Glutamatergic neuron (in vitro differentiated cells): ENCODE data around the gene SIAH2. TPM values are rescaled to one million over a fixed set of nuclear protein-coding genes. Genes with fewer than 3 reads are reported as not detected.

Source experiments
- DNase-seq: peaks from one replicate; pipeline ENCODE4 v3.0.0; 2022
- H3K27ac Mint-ChIP-seq: one replicate; pipeline ENCODE4 v1.8.0; 2020; ENCODE audit warnings: mild to moderate bottlenecking, mixed read lengths, inconsistent platforms; ENCODE audit not compliant: unreplicated experiment
- H3K27me3 Mint-ChIP-seq: one replicate; pipeline ENCODE4 v1.8.0; 2020; ENCODE audit warnings: mild to moderate bottlenecking, moderate library complexity, mixed read lengths, inconsistent platforms; ENCODE audit not compliant: unreplicated experiment
- H3K36me3 Mint-ChIP-seq: one replicate; pipeline ENCODE4 v1.8.0; 2020; ENCODE audit warnings: mild to moderate bottlenecking, mixed read lengths, inconsistent platforms; ENCODE audit not compliant: unreplicated experiment
- H3K4me1 Mint-ChIP-seq: one replicate; pipeline ENCODE4 v1.8.0; 2020; ENCODE audit warnings: mild to moderate bottlenecking, low read depth, mixed read lengths, inconsistent platforms; ENCODE audit not compliant: unreplicated experiment
- H3K4me3 Mint-ChIP-seq: one replicate; pipeline ENCODE4 v1.8.0; 2020; ENCODE audit warnings: mild to moderate bottlenecking, mixed read lengths, inconsistent platforms; ENCODE audit not compliant: unreplicated experiment
- H3K9me3 Mint-ChIP-seq: one replicate; pipeline ENCODE4 v1.8.0; 2020; ENCODE audit warnings: mild to moderate bottlenecking, moderate library complexity, mixed read lengths, inconsistent platforms; ENCODE audit not compliant: unreplicated experiment
- CTCF ChIP-seq: fragments of 200-600 bp; sonication (generic); IDR thresholded peaks from one replicate; pipeline ENCODE4 v1.5.0; 2021; ENCODE audit not compliant: partially characterized antibody, unreplicated experiment
- total RNA-seq: library from RNA; stranded (reverse); fragmentation: NEBNext Ultra II Directional; extraction: Animal tissue kit (Norgen Biotek cat#: 25700); gene quantifications from one replicate; pipeline ENCODE4 v1.2.1, GENCODE V29; 2021; ENCODE audit not compliant: unreplicated experiment

Gene SIAH2
- total RNA-seq, 1 donor from 2014 or later: 9.6 TPM

DNA sequence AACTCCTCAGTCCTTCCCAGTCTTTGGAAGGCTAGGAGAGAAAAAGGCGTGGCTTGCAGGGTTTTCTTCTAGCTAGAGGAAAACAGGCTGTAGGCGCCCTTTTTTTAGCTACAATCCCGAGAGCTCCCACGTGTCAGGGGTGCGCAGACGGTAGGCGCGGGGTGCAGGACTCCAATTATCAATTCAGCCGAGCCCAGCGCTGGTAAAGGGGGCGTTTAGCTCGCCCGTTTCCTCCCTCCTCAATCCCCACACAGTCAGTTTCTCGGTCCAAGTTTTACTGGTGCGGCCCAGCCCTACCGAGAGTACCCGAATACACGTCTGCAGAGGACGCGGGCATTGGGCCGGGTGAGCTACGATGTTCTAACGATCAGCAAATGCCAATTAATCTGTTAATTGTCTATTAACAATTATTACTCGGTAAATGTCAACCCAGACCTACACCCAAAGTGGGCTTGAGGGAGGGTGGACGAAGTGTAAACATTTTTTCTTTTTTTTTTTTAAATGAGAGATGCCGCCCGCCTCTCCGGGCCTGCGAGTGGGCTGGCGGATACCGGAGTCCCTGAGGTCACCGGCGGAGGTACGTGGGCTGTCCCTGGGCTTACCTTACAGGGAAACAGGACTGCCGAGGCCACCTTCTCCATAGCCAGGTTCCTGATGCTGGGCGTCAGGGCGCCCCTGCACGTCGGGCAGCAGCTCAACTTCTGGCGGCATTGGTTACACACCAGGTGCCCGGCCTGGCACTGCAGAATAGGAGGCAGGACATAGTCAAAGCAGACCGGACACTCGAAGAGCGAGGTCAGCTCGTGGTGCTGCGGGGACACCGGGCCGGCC is 923 bp downstream of the SIAH2 start:
- peaks cover 11% of the 10 kb centered on the region for H3K4me1 Mint-ChIP-seq
- no peak for TF ChIP-seq CTCF
- peak; percentile 27 for DNase-seq
- H3K9me3 Mint-ChIP-seq: peaks cover 7% of the 10 kb centered on the region
- no peaks in the 10 kb centered on the region for H3K36me3 Mint-ChIP-seq
- H3K27ac Mint-ChIP-seq: peak overlapping the region; percentile 68
- H3K4me3 Mint-ChIP-seq: peak overlapping the region; percentile 91
- peaks cover 5% of the 10 kb centered on the region for H3K27me3 Mint-ChIP-seq

DNA sequence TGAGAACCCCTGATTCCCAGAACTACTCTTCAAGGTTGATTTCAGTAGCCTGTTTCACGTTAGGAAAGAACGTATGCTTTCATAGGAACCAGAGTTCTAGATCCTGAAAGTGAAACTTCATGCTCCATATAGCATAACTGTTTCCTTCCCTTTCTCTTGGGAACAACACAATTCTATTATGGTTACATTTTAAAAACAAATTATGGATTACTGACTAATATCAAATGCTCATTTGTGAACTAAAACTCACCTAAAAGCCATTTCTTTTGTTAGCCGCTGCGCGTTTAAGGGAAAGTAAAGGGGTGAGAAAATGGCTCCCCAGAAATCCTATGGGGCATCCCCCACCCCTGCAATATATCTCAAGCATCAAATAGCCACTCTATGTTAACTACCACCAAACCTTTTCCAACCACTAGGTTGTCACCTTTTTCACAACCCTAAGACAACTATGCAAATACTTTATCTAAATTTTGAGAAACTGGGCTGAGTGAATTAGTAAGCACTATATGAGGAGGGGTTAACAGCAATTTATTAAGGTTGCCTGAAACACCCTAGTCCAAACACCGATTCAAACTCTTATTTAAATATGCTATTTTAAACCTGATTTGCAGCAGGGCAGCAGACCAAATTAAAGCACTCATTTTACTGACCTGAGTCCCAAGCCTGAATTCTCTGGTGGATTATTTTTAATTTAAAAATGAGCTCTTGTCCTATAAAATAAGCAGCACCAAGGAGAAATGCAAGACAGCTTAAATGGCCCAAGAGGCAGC is 2.4 kb downstream of the SIAH2 start:
- no peaks in the 10 kb centered on the region for H3K36me3 Mint-ChIP-seq
- no peak for DNase-seq
- H3K4me1 Mint-ChIP-seq: peaks cover 11% of the 10 kb centered on the region
- peaks cover 9% of the 10 kb centered on the region for H3K9me3 Mint-ChIP-seq
- H3K27ac Mint-ChIP-seq: no peak overlapping the region
- peak overlapping the region; percentile 91 for H3K4me3 Mint-ChIP-seq
- no peak for TF ChIP-seq CTCF
- H3K27me3 Mint-ChIP-seq: peaks cover 5% of the 10 kb centered on the region

DNA sequence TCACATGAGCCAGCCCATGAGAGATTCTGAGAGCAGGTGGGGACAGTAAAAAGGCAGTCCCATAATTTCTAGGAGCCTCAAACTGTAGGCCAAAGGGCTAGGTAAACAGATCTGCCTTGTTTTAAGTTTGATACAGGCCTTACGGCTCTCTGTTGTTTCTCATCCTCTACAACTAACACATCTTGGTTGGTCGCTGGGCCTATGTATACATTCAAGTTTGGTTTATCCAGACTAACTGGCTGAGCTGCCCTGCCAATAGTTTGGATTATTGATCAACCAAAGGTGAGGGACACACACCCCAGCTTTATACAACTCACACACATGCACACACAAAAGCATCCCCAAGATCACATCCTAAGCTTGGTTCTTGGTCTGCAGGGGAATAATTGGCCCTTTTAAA is 3.0 kb downstream of the SIAH2 start:
- peaks cover 11% of the 10 kb centered on the region for H3K4me1 Mint-ChIP-seq
- no peak overlapping the region for H3K27ac Mint-ChIP-seq
- no peak for TF ChIP-seq CTCF
- peak overlapping the region; percentile 31 for H3K4me3 Mint-ChIP-seq
- peaks cover 9% of the 10 kb centered on the region for H3K9me3 Mint-ChIP-seq
- DNase-seq: no peak
- H3K27me3 Mint-ChIP-seq: peaks cover 5% of the 10 kb centered on the region
- H3K36me3 Mint-ChIP-seq: no peaks in the 10 kb centered on the region

DNA sequence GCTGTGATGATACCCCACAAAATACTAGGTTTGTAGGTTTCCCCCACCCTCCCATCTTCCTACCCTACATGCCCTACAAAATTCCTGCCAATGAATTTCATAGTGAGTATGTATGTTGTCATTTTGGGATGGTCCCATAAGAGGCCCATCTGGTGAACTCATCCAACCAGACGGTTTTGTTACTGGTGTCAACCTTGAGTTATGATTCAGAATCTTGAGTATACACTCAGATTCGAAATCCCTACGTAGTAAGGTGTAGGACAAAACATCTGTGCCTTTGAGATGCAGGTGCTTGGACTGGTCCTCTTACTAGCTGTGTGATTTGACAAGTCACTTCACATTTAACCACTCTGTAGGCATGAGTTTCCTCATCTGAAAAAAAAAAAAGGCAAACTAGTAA is 3.6 kb downstream of the SIAH2 start:
- TF ChIP-seq CTCF: no peak
- H3K4me3 Mint-ChIP-seq: no peak overlapping the region
- peaks cover 9% of the 10 kb centered on the region for H3K9me3 Mint-ChIP-seq

GRCh38 chr3:150757768-150758167 is 5.2 kb downstream of the SIAH2 start:
- TF ChIP-seq CTCF: no peak

More for the DNA sequence above, 3.6 kb downstream of the SIAH2 start:
- peaks cover 8% of the 10 kb centered on the region for H3K4me1 Mint-ChIP-seq
- no peak for DNase-seq
- peaks cover 5% of the 10 kb centered on the region for H3K27me3 Mint-ChIP-seq
- no peak overlapping the region for H3K27ac Mint-ChIP-seq
- H3K36me3 Mint-ChIP-seq: no peaks in the 10 kb centered on the region

More at GRCh38 chr3:150757768-150758167, 5.2 kb downstream of the SIAH2 start:
- Mint-ChIP-seq H3K36me3 (no peaks in the 10 kb centered on the region), H3K27me3 (peaks cover 4% of the 10 kb centered on the region), H3K9me3 (peaks cover 4% of the 10 kb centered on the region), H3K4me3 (peak overlapping the region; percentile 8), H3K4me1 (peaks cover 8% of the 10 kb centered on the region), H3K27ac (no peak overlapping the region)
- no peak for DNase-seq
